Liver (tissue), 9 donors: ENCODE data around the gene NDUFB2. TPM values are rescaled to one million over a fixed set of nuclear protein-coding genes. Genes with fewer than 3 reads are reported as not detected.

ENCODE experiments used
- DNase-seq: peaks from one replicate; pipeline ENCODE4 v3.0.0-alpha.2; 2017; ENCODE audit warnings: low spot score
- H3K27ac ChIP-seq, 2 donors: one replicate each; pipeline ENCODE4 v1.7.0; 2013; ENCODE audit warnings: inconsistent platforms in 2 of 2, low read length in 2 of 2, control low read depth in 1 of 2, low read depth in 1 of 2, mild to moderate bottlenecking in 1 of 2
- H3K27me3 ChIP-seq, 4 donors: one replicate each; pipeline versions ENCODE4 v1.6.1 to v1.7.0; 2013; ENCODE audit warnings: low read length in 3 of 4, inconsistent platforms in 1 of 4, mild to moderate bottlenecking in 1 of 4, moderate library complexity in 1 of 4; ENCODE audit not compliant: control insufficient read depth in 4 of 4, insufficient read depth in 4 of 4
- H3K36me3 ChIP-seq, 4 donors: one replicate each; pipeline versions ENCODE4 v1.6.1 to v1.7.0; 2013; ENCODE audit warnings: low read length in 3 of 4, mild to moderate bottlenecking in 3 of 4, low read depth in 1 of 4, moderate library complexity in 1 of 4; ENCODE audit not compliant: control insufficient read depth in 4 of 4, insufficient read depth in 3 of 4
- H3K4me1 ChIP-seq, 4 donors: one replicate each; pipeline versions ENCODE4 v1.6.1 to v1.7.0; 2013; ENCODE audit warnings: low read length in 3 of 4, mild to moderate bottlenecking in 3 of 4, moderate library complexity in 1 of 4; ENCODE audit not compliant: control insufficient read depth in 4 of 4, insufficient read depth in 4 of 4
- H3K4me3 ChIP-seq, 3 donors: one replicate each; pipeline versions ENCODE4 v1.6.1 to v1.7.0; 2013; ENCODE audit warnings: low read length in 3 of 3, control low read depth in 1 of 3, low read depth in 1 of 3, mild to moderate bottlenecking in 1 of 3
- H3K9ac ChIP-seq, 2 donors: one replicate each; pipeline ENCODE4 v1.7.0; 2013; ENCODE audit warnings: low read length in 2 of 2, mild to moderate bottlenecking in 2 of 2, moderate library complexity in 2 of 2, control low read depth in 1 of 2, low read depth in 1 of 2
- H3K9me3 ChIP-seq, 4 donors: one replicate each; pipeline versions ENCODE4 v1.6.1 to v1.7.0; 2013; ENCODE audit warnings: low read length in 3 of 4; ENCODE audit not compliant: control insufficient read depth in 4 of 4
- EGR1 ChIP-seq, 2 donors: IDR thresholded peaks; 2 replicates each; pipeline ENCODE4 v1.6.1; 2016 to 2018; ENCODE audit warnings: antibody characterized with exemption in 2 of 2, low read depth in 2 of 2
- FOXA1 ChIP-seq: IDR thresholded peaks from 2 replicates; pipeline ENCODE4 v1.6.1; 2016; ENCODE audit warnings: antibody characterized with exemption
- FOXA2 ChIP-seq: IDR thresholded peaks from 2 replicates; pipeline ENCODE4 v1.6.1; 2016; ENCODE audit warnings: antibody characterized with exemption
- GABPA ChIP-seq, 2 donors: IDR thresholded peaks in 1 of 2; conservative IDR thresholded peaks in 1 of 2; 2 replicates each; pipeline ENCODE4 v1.6.1; 2016; ENCODE audit warnings: antibody characterized with exemption in 2 of 2, mild to moderate bottlenecking in 1 of 2, moderate library complexity in 1 of 2
- HNF4A ChIP-seq, 2 donors: conservative IDR thresholded peaks; 2 replicates each; pipeline ENCODE4 v1.6.1; 2016; ENCODE audit warnings: antibody characterized with exemption in 2 of 2, mild to moderate bottlenecking in 2 of 2
- HNF4G ChIP-seq: IDR thresholded peaks from 2 replicates; pipeline ENCODE4 v1.6.1; 2016; ENCODE audit warnings: antibody characterized with exemption
- JUND ChIP-seq, 2 donors: IDR thresholded peaks; 2 replicates each; pipeline ENCODE4 v1.6.1; 2016; ENCODE audit warnings: antibody characterized with exemption in 2 of 2
- NR2F2 ChIP-seq: IDR thresholded peaks from 2 replicates; pipeline ENCODE4 v1.6.1; 2016; ENCODE audit warnings: antibody characterized with exemption
- RAD21 ChIP-seq, 2 donors: IDR thresholded peaks; 2 replicates each; pipeline ENCODE4 v1.6.1; 2016; ENCODE audit warnings: antibody characterized with exemption in 2 of 2, mild to moderate bottlenecking in 2 of 2
- RXRA ChIP-seq, 2 donors: IDR thresholded peaks; 2 replicates each; pipeline ENCODE4 v1.6.1; 2017 to 2018; ENCODE audit warnings: antibody characterized with exemption in 2 of 2, mild to moderate bottlenecking in 1 of 2
- SP1 ChIP-seq: IDR thresholded peaks from 2 replicates; pipeline ENCODE4 v1.6.1; 2018; ENCODE audit warnings: antibody characterized with exemption, mild to moderate bottlenecking
- TAF1 ChIP-seq: conservative IDR thresholded peaks from 2 replicates; pipeline ENCODE4 v1.6.1; 2016; ENCODE audit warnings: antibody characterized with exemption, mild to moderate bottlenecking
- YY1 ChIP-seq: IDR thresholded peaks from 2 replicates; pipeline ENCODE4 v1.6.1; 2016; ENCODE audit warnings: antibody characterized with exemption, mild to moderate bottlenecking
- WGBS: extraction: QIAGEN DNeasy Blood & Tissue Kit; methylation state at CpG from one replicate; pipeline ENCODE4 v1.1.7; 2013; 5-methylcytosine and 5-hydroxymethylcytosine counted together
- polyA plus RNA-seq, 2 donors: library from polyadenylated mRNA; stranded (reverse) in 1 of 2; unstranded in 1 of 2; fragments of 200-250 nt in 1 of 2; fragments of >200 nt in 1 of 2; fragmentation: Nextera tagmentation in 1 of 2; extraction: Ambion mirVana in 1 of 2; gene quantifications; one replicate each; pipeline versions ENCODE4 v1.2.1 to v1.2.3, GENCODE V29; 2013 to 2015
- total RNA-seq, 2 donors: library from RNA; depleted of rRNA; stranded (reverse); fragments of >200 nt; gene quantifications; one replicate each; pipeline ENCODE4 v1.2.3, GENCODE V29; 2014
- TF ChIP-seq, protein P1 (sequence below): fragments of 150-350 bp; IDR thresholded peaks from 2 replicates; pipeline ENCODE4 v1.5.1; 2017; ENCODE audit warnings: improper control_type of control experiment, low read depth, low read length; ENCODE audit not compliant: missing input control
- TF ChIP-seq, protein P2 (sequence below): IDR thresholded peaks from 2 replicates; pipeline ENCODE4 v1.6.1; 2016; ENCODE audit warnings: antibody characterized with exemption
- TF ChIP-seq, protein P3 (sequence below): IDR thresholded peaks from 2 replicates; pipeline ENCODE4 v1.6.1; 2016; ENCODE audit warnings: antibody characterized with exemption
- TF ChIP-seq, protein P4 (sequence below): IDR thresholded peaks from 2 replicates; pipeline ENCODE4 v1.6.1; 2016; ENCODE audit warnings: antibody characterized with exemption
- TF ChIP-seq, protein P5 (sequence below): IDR thresholded peaks from 2 replicates; pipeline ENCODE4 v1.6.1; 2016; ENCODE audit warnings: antibody characterized with exemption, mild to moderate bottlenecking
- donor health status: healthy.
- donor health status: healthy.
- donor health status: healthy.
- donor health status: healthy.
- donor health status: healthy.

Gene NDUFB2
- total and polyA plus RNA-seq, 4 donors, result 60.4 to 435 (median 150) TPM

DNA sequence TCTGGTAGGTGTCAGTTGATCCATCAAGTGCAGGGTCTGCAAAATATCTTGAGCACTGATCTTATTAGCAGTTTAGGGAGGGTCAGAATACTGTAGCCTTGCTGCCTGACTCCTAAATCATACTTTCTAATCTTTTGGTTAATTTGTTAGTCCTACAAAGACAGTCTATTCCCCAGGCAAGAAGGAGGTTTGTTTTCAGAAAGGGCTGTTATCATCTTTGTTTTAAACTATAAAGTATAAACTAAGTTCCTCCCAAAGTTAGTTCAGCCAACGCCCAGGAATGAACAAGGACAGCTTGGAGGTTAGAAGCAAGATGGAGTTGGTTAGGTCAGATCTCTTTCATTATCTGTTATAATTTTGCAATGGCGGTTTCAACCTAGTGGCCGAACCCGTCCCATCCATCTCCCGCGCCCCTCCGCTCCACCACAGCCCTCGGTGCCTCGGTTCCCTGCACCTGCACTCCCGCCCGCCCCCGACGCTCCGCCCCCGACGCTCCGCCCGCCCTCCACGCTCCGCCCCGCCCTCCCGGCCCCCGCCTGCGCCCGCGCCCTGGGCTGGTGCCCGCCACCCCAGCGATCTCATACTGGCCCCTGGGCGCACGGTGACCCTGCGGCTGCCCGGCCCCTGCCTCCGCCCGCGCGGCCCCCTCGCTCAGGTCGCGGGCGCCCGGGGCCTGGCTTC lies 24.0 kb upstream of the NDUFB2 start, which contains the start of gene ADCK2 (continued):
- TF ChIP-seq, protein P1, sequence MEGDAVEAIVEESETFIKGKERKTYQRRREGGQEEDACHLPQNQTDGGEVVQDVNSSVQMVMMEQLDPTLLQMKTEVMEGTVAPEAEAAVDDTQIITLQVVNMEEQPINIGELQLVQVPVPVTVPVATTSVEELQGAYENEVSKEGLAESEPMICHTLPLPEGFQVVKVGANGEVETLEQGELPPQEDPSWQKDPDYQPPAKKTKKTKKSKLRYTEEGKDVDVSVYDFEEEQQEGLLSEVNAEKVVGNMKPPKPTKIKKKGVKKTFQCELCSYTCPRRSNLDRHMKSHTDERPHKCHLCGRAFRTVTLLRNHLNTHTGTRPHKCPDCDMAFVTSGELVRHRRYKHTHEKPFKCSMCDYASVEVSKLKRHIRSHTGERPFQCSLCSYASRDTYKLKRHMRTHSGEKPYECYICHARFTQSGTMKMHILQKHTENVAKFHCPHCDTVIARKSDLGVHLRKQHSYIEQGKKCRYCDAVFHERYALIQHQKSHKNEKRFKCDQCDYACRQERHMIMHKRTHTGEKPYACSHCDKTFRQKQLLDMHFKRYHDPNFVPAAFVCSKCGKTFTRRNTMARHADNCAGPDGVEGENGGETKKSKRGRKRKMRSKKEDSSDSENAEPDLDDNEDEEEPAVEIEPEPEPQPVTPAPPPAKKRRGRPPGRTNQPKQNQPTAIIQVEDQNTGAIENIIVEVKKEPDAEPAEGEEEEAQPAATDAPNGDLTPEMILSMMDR, result no peak
- TF ChIP-seq EGR1 (IDR thresholded peaks at IDR 0.05; ENCODE audit: low read depth in 2 of 2) (no peak), HNF4G (no peak), RAD21 (IDR thresholded peaks at IDR 0.05) (no peak), YY1 (no peak), TAF1 (no peak), JUND (IDR thresholded peaks at IDR 0.05) (no peak), HNF4A (conservative IDR thresholded peaks at IDR 0.05) (no peak), RXRA (IDR thresholded peaks at IDR 0.05) (no peak)
- TF ChIP-seq, protein P2, sequence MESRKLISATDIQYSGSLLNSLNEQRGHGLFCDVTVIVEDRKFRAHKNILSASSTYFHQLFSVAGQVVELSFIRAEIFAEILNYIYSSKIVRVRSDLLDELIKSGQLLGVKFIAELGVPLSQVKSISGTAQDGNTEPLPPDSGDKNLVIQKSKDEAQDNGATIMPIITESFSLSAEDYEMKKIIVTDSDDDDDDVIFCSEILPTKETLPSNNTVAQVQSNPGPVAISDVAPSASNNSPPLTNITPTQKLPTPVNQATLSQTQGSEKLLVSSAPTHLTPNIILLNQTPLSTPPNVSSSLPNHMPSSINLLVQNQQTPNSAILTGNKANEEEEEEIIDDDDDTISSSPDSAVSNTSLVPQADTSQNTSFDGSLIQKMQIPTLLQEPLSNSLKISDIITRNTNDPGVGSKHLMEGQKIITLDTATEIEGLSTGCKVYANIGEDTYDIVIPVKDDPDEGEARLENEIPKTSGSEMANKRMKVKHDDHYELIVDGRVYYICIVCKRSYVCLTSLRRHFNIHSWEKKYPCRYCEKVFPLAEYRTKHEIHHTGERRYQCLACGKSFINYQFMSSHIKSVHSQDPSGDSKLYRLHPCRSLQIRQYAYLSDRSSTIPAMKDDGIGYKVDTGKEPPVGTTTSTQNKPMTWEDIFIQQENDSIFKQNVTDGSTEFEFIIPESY, result no peak

DNA sequence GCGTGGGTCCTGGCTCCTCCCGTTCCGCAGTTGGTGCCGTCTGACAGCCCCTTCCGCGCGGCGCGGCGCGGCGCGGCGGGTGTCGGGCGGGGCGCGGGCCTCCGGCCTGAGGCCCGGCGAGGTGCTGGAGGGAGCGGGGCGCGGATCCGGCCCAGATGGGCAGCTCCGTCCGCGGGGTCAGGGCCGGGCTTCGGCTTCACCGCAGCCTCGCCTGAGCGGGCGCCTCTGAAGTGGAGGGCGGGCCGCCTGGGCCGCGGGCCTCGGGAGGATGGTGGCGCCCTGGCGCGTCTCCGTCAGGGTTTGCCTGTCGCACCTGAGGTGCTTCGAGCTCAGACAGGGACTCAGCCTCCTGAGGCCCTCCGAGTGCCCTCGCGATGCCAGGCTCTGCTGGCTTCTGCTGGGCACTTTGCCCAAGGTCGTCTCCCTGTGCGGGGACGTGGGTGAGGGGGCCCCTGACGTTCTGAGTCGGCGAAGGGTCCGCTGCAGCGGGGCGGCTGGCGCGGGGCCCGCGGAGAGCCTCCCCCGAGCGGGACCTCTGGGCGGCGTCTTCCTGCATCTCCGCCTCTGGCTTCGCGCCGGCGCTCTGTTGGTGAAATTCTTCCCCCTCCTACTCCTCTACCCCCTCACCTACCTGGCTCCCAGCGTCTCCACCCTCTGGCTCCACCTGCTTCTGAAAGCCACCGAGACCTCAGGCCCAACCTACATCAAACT lies 23.3 kb upstream of the NDUFB2 start:
- Histone ChIP-seq H3K9me3 (no peaks in the 10 kb centered on the region), H3K27ac (peak overlapping the region; percentile 35 to 50), H3K27me3 (no peaks in the 10 kb centered on the region), H3K4me3 (peak overlapping the region; percentile 50 to 96 (median 72)), H3K4me1 (peaks cover 2 to 21% (median 13%) of the 10 kb centered on the region in 4 donors), H3K9ac (peak overlapping the region in 1 of 2 donors; percentile 12), H3K36me3 (no peaks in the 10 kb centered on the region)
- WGBS, result under 1% methylated on average over 72 of the region's 72 CpGs
- no peak for TF ChIP-seq SP1
- TF ChIP-seq RAD21 (IDR thresholded peaks at IDR 0.05), result no peak
- TF ChIP-seq RXRA (IDR thresholded peaks at IDR 0.05), result no peak
- TF ChIP-seq, protein P3, sequence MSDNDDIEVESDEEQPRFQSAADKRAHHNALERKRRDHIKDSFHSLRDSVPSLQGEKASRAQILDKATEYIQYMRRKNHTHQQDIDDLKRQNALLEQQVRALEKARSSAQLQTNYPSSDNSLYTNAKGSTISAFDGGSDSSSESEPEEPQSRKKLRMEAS, result no peak
- no peak for TF ChIP-seq GABPA (IDR thresholded peaks at IDR 0.05 in 1 of 2, conservative IDR thresholded peaks at IDR 0.05 in 1 of 2)
- TF ChIP-seq YY1, result no peak
- TF ChIP-seq EGR1 (IDR thresholded peaks at IDR 0.05; ENCODE audit: low read depth in 2 of 2), result no peak
- TF ChIP-seq, protein P2, result no peak
- no peak for TF ChIP-seq FOXA2
- no peak for TF ChIP-seq NR2F2
- TF ChIP-seq TAF1, result no peak
- no peak for TF ChIP-seq FOXA1
- TF ChIP-seq, protein P4, sequence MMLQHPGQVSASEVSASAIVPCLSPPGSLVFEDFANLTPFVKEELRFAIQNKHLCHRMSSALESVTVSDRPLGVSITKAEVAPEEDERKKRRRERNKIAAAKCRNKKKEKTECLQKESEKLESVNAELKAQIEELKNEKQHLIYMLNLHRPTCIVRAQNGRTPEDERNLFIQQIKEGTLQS, result no peak
- TF ChIP-seq, protein P5, sequence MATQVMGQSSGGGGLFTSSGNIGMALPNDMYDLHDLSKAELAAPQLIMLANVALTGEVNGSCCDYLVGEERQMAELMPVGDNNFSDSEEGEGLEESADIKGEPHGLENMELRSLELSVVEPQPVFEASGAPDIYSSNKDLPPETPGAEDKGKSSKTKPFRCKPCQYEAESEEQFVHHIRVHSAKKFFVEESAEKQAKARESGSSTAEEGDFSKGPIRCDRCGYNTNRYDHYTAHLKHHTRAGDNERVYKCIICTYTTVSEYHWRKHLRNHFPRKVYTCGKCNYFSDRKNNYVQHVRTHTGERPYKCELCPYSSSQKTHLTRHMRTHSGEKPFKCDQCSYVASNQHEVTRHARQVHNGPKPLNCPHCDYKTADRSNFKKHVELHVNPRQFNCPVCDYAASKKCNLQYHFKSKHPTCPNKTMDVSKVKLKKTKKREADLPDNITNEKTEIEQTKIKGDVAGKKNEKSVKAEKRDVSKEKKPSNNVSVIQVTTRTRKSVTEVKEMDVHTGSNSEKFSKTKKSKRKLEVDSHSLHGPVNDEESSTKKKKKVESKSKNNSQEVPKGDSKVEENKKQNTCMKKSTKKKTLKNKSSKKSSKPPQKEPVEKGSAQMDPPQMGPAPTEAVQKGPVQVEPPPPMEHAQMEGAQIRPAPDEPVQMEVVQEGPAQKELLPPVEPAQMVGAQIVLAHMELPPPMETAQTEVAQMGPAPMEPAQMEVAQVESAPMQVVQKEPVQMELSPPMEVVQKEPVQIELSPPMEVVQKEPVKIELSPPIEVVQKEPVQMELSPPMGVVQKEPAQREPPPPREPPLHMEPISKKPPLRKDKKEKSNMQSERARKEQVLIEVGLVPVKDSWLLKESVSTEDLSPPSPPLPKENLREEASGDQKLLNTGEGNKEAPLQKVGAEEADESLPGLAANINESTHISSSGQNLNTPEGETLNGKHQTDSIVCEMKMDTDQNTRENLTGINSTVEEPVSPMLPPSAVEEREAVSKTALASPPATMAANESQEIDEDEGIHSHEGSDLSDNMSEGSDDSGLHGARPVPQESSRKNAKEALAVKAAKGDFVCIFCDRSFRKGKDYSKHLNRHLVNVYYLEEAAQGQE, result no peak
- no peak for TF ChIP-seq HNF4A (conservative IDR thresholded peaks at IDR 0.05)
- TF ChIP-seq, protein P1, result no peak
- no peak for TF ChIP-seq HNF4G
- peak; percentile 57 for DNase-seq
